Measurements from ENCODE around the gene ZNF254.

The ZNF254 gene

GRCh38 chr19:24057144-24057543 is 29.8 kb upstream of the ZNF254 start:
- Histone ChIP-seq H3K27ac (peak overlapping the region; percentile 37), H3K4me3 (ENCODE audit: low read depth in 1 of 2, low read length in 1 of 2) (no peak overlapping the region), H3K4me1 (ENCODE audit: control insufficient read depth in 1 of 2, insufficient read depth in 1 of 2, low read depth in 1 of 2, low read length in 1 of 2) (peaks cover 50 to 58% of the 10 kb centered on the region in 2 experiments), H3K9me3 (no peaks in the 10 kb centered on the region), H3K27me3 (no peaks in the 10 kb centered on the region), H3K36me3 (peaks cover 56% of the 10 kb centered on the region)
- TF ChIP-seq CTCF (IDR thresholded peaks at IDR 0.05), result no peak

- peak overlapping the region; percentile 55 for H3K27ac ChIP-seq
- no peaks in the 10 kb centered on the region for H3K9me3 ChIP-seq
- peaks cover 36 to 43% of the 10 kb centered on the region in 2 experiments for H3K4me1 ChIP-seq (ENCODE audit: control insufficient read depth in 1 of 2, insufficient read depth in 1 of 2, low read depth in 1 of 2, low read length in 1 of 2)
- peaks cover 41% of the 10 kb centered on the region for H3K36me3 ChIP-seq
- H3K27me3 ChIP-seq, result no peaks in the 10 kb centered on the region
- no peak for TF ChIP-seq CTCF (IDR thresholded peaks at IDR 0.05)
- no peak overlapping the region for H3K4me3 ChIP-seq (ENCODE audit: low read depth in 1 of 2, low read length in 1 of 2)
Observed at GRCh38 chr19:24059563-24060295, 27.3 kb upstream of the ZNF254 start.

- Histone ChIP-seq H3K27ac (peak overlapping the region; percentile 55), H3K9me3 (no peaks in the 10 kb centered on the region), H3K4me3 (ENCODE audit: low read depth in 1 of 2, low read length in 1 of 2) (no peak overlapping the region), H3K4me1 (ENCODE audit: control insufficient read depth in 1 of 2, insufficient read depth in 1 of 2, low read depth in 1 of 2, low read length in 1 of 2) (peaks cover 47 to 52% of the 10 kb centered on the region in 2 experiments), H3K36me3 (peaks cover 40% of the 10 kb centered on the region), H3K27me3 (no peaks in the 10 kb centered on the region)
- no peak for TF ChIP-seq CTCF (IDR thresholded peaks at IDR 0.05)
Observed at GRCh38 chr19:24060687-24061356, 26.2 kb upstream of the ZNF254 start.

DNA sequence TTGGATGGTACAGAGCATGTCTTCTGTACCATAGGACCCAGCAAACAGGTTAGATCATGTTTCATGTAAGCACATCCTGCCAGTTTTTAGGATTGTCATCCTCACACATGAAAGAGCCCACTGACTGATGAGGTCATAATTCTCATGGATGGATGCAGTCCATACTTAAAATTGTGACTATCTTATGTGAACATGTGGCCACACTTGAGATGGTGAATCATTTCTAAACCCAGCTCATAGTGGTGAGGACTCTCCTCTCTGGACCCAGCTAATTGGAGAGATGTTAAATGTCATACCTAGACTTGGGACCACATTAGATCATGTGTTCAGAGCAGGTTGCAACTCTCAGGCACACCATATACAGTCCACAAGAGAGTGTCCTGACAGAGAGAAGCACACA is 24.8 kb upstream of the ZNF254 start:
- Histone ChIP-seq H3K27me3 (no peaks in the 10 kb centered on the region), H3K9me3 (no peaks in the 10 kb centered on the region), H3K36me3 (peaks cover 26% of the 10 kb centered on the region), H3K4me3 (ENCODE audit: low read depth in 1 of 2, low read length in 1 of 2) (no peak overlapping the region), H3K4me1 (ENCODE audit: control insufficient read depth in 1 of 2, insufficient read depth in 1 of 2, low read depth in 1 of 2, low read length in 1 of 2) (peaks cover 57 to 61% of the 10 kb centered on the region in 2 experiments), H3K27ac (no peak overlapping the region)
- TF ChIP-seq CTCF (IDR thresholded peaks at IDR 0.05), result no peak

DNA sequence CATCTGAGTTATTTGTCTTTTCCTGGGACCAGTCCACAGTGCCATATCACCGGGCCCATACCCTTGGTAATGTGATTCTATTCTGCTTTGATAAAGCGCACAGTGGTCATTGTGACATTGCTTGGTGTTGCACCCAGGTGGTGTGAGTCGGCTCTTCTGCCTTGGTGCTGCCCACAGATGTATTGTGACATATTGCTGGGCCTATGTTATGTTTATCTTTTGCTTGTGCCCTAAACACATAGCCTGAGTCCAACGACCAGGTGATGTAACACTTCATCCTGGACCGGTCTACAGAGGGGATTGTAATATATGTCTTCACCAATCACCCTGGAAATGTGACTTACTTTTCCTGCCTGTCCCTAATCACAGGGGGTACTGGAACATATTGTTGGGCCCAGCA is 23.7 kb upstream of the ZNF254 start:
- Histone ChIP-seq H3K36me3 (peaks cover 25% of the 10 kb centered on the region), H3K27ac (no peak overlapping the region)
- no peak for TF ChIP-seq CTCF (IDR thresholded peaks at IDR 0.05)

More for the DNA sequence above, 23.7 kb upstream of the ZNF254 start:
- H3K27me3 ChIP-seq, result no peaks in the 10 kb centered on the region
- H3K4me3 ChIP-seq (ENCODE audit: low read depth in 1 of 2, low read length in 1 of 2), result no peak overlapping the region
- H3K4me1 ChIP-seq (ENCODE audit: control insufficient read depth in 1 of 2, insufficient read depth in 1 of 2, low read depth in 1 of 2, low read length in 1 of 2), result peaks cover 67 to 72% of the 10 kb centered on the region in 2 experiments
- no peaks in the 10 kb centered on the region for H3K9me3 ChIP-seq

Data from neutrophil (primary cell).